PC-9 (cell line): Measurements from ENCODE around the gene PIAS1. TPM values are rescaled to one million over a fixed set of nuclear protein-coding genes. Genes with fewer than 3 reads are reported as not detected.
A peak's percentile ranks its signal among the peaks of the same experiment; 100 is the strongest.

Source experiments
- BruUV-seq: library from RNA; stranded (reverse); fragments of 400-500 nt; replicated peaks from 2 replicates; lab custom pipeline; 2021; lab: Mats Ljungman, UMichigan
- CTCF ChIA-PET: fragments of 300-600 bp; sonication (Branson Sonifier 250); formaldehyde crosslinking; loops from one replicate; lab custom pipeline; 2022; ENCODE audit warnings: antibody characterized with exemption; lab: Charles Lee
- POLR2A ChIA-PET: fragments of 300-600 bp; sonication (Branson Sonifier 250); formaldehyde crosslinking; loops from one replicate; lab custom pipeline; 2022; ENCODE audit warnings: antibody characterized with exemption; ENCODE audit not compliant: unreplicated experiment; lab: Charles Lee
- DNase-seq, 2 experiments: peaks; one replicate each; pipeline versions ENCODE4 v3.0.0 to v3.0.0-alpha.2; 2015 to 2022; ENCODE audit warnings: mixed read lengths in 1 of 2
- H2AFZ ChIP-seq: fragments of 200-600 bp; sonication (generic); 2 replicates; pipeline ENCODE4 v1.8.1; 2017; ENCODE audit warnings: antibody characterized with exemption
- H3F3A ChIP-seq: fragments of 200-600 bp; sonication (generic); 2 replicates; pipeline ENCODE4 v1.8.1; 2017; ENCODE audit warnings: antibody characterized with exemption, mild to moderate bottlenecking, low read depth; ENCODE audit not compliant: insufficient read depth
- H3K27ac ChIP-seq: fragments of 200-600 bp; sonication (generic); 2 replicates; pipeline ENCODE4 v1.6.1; 2016; ENCODE audit warnings: mixed run types
- H3K27me3 ChIP-seq: fragments of 200-600 bp; sonication (generic); 2 replicates; pipeline ENCODE4 v1.6.1; 2016; ENCODE audit warnings: low read depth, mixed run types; ENCODE audit not compliant: insufficient read depth
- H3K36me3 ChIP-seq: fragments of 200-600 bp; sonication (generic); 2 replicates; pipeline ENCODE4 v1.6.1; 2016; ENCODE audit warnings: low read depth, mixed run types
- H3K4me1 ChIP-seq: fragments of 200-600 bp; sonication (generic); replicated peaks from 2 replicates; pipeline ENCODE4 v1.6.1; 2016; ENCODE audit warnings: mixed run types; ENCODE audit not compliant: insufficient read depth
- H3K4me2 ChIP-seq: fragments of 200-600 bp; sonication (generic); 2 replicates; pipeline ENCODE4 v1.6.1; 2017; ENCODE audit warnings: mixed run types
- H3K4me3 ChIP-seq: fragments of 200-600 bp; sonication (generic); 2 replicates; pipeline ENCODE4 v1.6.1; 2016; ENCODE audit warnings: mixed run types
- H3K79me2 ChIP-seq: fragments of 200-600 bp; sonication (generic); 2 replicates; pipeline ENCODE4 v1.6.1; 2017; ENCODE audit warnings: low read depth, mixed run types
- H3K9me2 ChIP-seq: fragments of 200-600 bp; sonication (generic); 2 replicates; pipeline ENCODE4 v1.8.1; 2017; ENCODE audit warnings: mild to moderate bottlenecking; ENCODE audit not compliant: insufficient read depth
- H3K9me3 ChIP-seq: fragments of 200-600 bp; sonication (generic); 2 replicates; pipeline ENCODE4 v1.8.1; 2016; ENCODE audit warnings: low read depth; ENCODE audit not compliant: insufficient read depth
- H4K20me1 ChIP-seq: fragments of 200-600 bp; sonication (generic); 2 replicates; pipeline ENCODE4 v1.8.1; 2017; ENCODE audit not compliant: insufficient read depth
- CTCF ChIP-seq: fragments of 200-600 bp; sonication (generic); conservative IDR thresholded peaks from 2 replicates; pipeline ENCODE4 v1.6.1; 2017; ENCODE audit warnings: mixed run types, antibody characterized with exemption, mild to moderate bottlenecking, moderate library complexity
- EZH2 ChIP-seq: fragments of 200-600 bp; sonication (generic); IDR thresholded peaks from 2 replicates; pipeline ENCODE4 v1.8.0; 2017; ENCODE audit warnings: antibody characterized with exemption, low read depth
- intact Hi-C: fragments of 100-400 bp; cut with micrococcal nuclease; formaldehyde crosslinking; loops from one replicate; pipeline ENCODE4 v1.10.0; 2022; ENCODE audit not compliant: unreplicated experiment
- total RNA-seq: library from RNA; stranded (reverse); gene quantifications from 2 replicates; pipeline ENCODE4 v1.2.3, GENCODE V29; 2021

PIAS1 gene
- total RNA-seq, 1 experiment from 2014 or later, result 42.5 TPM

- H2AFZ ChIP-seq, result no peak overlapping the region
- no peaks in the 10 kb centered on the region for H3K9me3 ChIP-seq
- POLR2A ChIA-PET, result no interaction called here
- H3K4me1 ChIP-seq, result peaks cover 23% of the 10 kb centered on the region; the same call in 1 of the 2 replicates
- H3F3A ChIP-seq, result no peaks in the 10 kb centered on the region
- peaks cover 38% of the 10 kb centered on the region for H3K79me2 ChIP-seq
- H3K9me2 ChIP-seq, result no peaks in the 10 kb centered on the region
- no peaks in the 10 kb centered on the region for H3K27me3 ChIP-seq
- H4K20me1 ChIP-seq, result peaks cover 12% of the 10 kb centered on the region
- H3K4me2 ChIP-seq, result no peak overlapping the region
- intact Hi-C loops, result loop anchor here (10.0 kb wide), 1 partner anchor 188 kb away; no protein-coding TSS in a partner anchor
- CTCF ChIA-PET, result no interaction called here
- DNase-seq, result no peak
- BruUV-seq, result no TSS peak
- no peaks in the 10 kb centered on the region for H3K36me3 ChIP-seq
- TF ChIP-seq EZH2 (no peak), CTCF (no peak)
- no peak overlapping the region for H3K4me3 ChIP-seq
- H3K27ac ChIP-seq, result no peak overlapping the region
These were observed 1.1 kb upstream of the PIAS1 start for GRCh38 chr15:68053001-68053400.

DNA sequence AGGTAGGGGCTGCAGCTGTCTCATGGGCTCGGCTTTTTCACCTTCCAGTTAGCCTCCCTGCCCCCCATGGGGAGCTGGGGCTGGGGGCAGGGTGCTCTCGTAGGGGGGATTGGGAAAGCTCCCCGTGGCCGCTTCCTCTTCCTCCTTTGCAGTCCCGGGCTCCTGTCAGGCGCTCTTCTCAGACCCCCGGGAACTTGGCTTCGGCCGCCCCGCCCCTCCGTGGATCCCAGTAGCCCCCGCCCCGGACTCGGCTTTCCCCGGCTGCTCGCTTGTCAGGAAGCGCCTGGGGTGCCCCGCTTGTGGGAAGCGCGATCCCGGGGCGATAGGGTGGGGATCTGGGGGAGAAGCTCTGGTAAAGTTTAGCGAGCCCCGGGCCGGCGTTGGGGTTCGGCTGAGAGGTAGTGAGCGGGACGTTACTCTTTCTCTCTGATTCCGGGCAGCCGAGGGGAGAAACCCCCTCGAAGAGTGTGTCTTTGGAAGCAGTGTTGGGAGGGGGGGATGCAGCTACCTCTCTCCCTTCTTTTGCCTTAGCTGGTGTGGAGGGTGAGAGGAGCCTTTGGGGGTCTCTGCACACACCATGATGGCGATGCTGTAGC, 611 bp downstream of the PIAS1 start:
- H3K27me3 ChIP-seq, result no peaks in the 10 kb centered on the region
- no peaks in the 10 kb centered on the region for H3K36me3 ChIP-seq
- H3K4me3 ChIP-seq, result peak overlapping the region; percentile 84
- no peaks in the 10 kb centered on the region for H3K9me2 ChIP-seq
- H3K79me2 ChIP-seq, result peaks cover 55% of the 10 kb centered on the region
- CTCF ChIA-PET, result no interaction called here
- intact Hi-C loops, result loop anchor here (1.0 to 10.0 kb wide), 2 partner anchors 55 to 190 kb away; no protein-coding TSS in a partner anchor
- H3F3A ChIP-seq, result no peaks in the 10 kb centered on the region
- no peak for TF ChIP-seq CTCF
- TF ChIP-seq EZH2, result no peak
- BruUV-seq, result no TSS peak
- H3K4me2 ChIP-seq, result peak overlapping the region; percentile 95
- POLR2A ChIA-PET, result interaction anchor here (0.5 to 0.6 kb wide), 2 partner anchors 140 to 180 kb away, joined by 3 to 4 read pairs; no protein-coding TSS in a partner anchor
- peak overlapping the region; percentile 32; the same call in 1 of the 2 replicates for H3K27ac ChIP-seq
- peak in 1 of 2 experiments; percentile 45 for DNase-seq
- H3K9me3 ChIP-seq, result no peaks in the 10 kb centered on the region
- H2AFZ ChIP-seq, result peak overlapping the region; percentile 84
- peaks cover 12% of the 10 kb centered on the region for H4K20me1 ChIP-seq
- H3K4me1 ChIP-seq, result peaks cover 23% of the 10 kb centered on the region; the same call in 1 of the 2 replicates

GRCh38 chr15:68055224-68055705, 1.1 kb downstream of the PIAS1 start:
- BruUV-seq, result TSS peak; percentile 45
- CTCF ChIA-PET, result no interaction called here

More at GRCh38 chr15:68055224-68055705, 1.1 kb downstream of the PIAS1 start:
- peak; percentile 6 to 41 for DNase-seq
- no peaks in the 10 kb centered on the region for H3K9me3 ChIP-seq
- H3F3A ChIP-seq, result no peaks in the 10 kb centered on the region
- peaks cover 61% of the 10 kb centered on the region for H3K79me2 ChIP-seq
- no peaks in the 10 kb centered on the region for H3K9me2 ChIP-seq
- no peaks in the 10 kb centered on the region for H3K36me3 ChIP-seq
- H3K4me1 ChIP-seq, result peaks cover 23% of the 10 kb centered on the region; the same call in 1 of the 2 replicates
- peak overlapping the region; percentile 95 for H3K4me2 ChIP-seq
- no peak for TF ChIP-seq EZH2
- no peak for TF ChIP-seq CTCF
- no peaks in the 10 kb centered on the region for H3K27me3 ChIP-seq
- peak overlapping the region; percentile 84 for H3K4me3 ChIP-seq
- H2AFZ ChIP-seq, result peak overlapping the region; percentile 52; the same call in 1 of the 2 replicates
- H3K27ac ChIP-seq, result no peak overlapping the region
- H4K20me1 ChIP-seq, result peaks cover 12% of the 10 kb centered on the region
- intact Hi-C loops, result loop anchor here (10.0 kb wide), 1 partner anchor 190 kb away; no protein-coding TSS in a partner anchor
- POLR2A ChIA-PET, result interaction anchor here (0.5 kb wide), 1 partner anchor 140 kb away, joined by 4 read pairs; no protein-coding TSS in a partner anchor
